Measurements from ENCODE around the gene L2HGDH. TPM values are rescaled to one million over a fixed set of nuclear protein-coding genes. Genes with fewer than 3 reads are reported as not detected.
"Not testable (repeated sequence)": the region's sequence is repeated elsewhere in the genome, so short reads cannot be mapped to it uniquely, and the experiment has no call there.

The L2HGDH gene
- total RNA-seq, 2 donors from 2014 or later, result 1.5 to 3.7 TPM

- H3K36me3 ChIP-seq, result no peaks in the 10 kb centered on the region
- ATAC-seq (ENCODE audit: insufficient number of reproducible peaks, low FRiP score, low read depth), result no peak
- no peak for DNase-seq (ENCODE audit: low spot score)
- H3K4me1 ChIP-seq (ENCODE audit: control insufficient read depth in 1 of 2, low read depth in 2 of 2), result peaks cover 0 to 15% of the 10 kb centered on the region in 2 donors
- no peak overlapping the region for H3K4me3 ChIP-seq
- H3K9me3 ChIP-seq, result no peaks in the 10 kb centered on the region
- H3K27me3 ChIP-seq (replicated peaks; ENCODE audit: insufficient read depth), result no peaks in the 10 kb centered on the region
- TF ChIP-seq, protein P1, sequence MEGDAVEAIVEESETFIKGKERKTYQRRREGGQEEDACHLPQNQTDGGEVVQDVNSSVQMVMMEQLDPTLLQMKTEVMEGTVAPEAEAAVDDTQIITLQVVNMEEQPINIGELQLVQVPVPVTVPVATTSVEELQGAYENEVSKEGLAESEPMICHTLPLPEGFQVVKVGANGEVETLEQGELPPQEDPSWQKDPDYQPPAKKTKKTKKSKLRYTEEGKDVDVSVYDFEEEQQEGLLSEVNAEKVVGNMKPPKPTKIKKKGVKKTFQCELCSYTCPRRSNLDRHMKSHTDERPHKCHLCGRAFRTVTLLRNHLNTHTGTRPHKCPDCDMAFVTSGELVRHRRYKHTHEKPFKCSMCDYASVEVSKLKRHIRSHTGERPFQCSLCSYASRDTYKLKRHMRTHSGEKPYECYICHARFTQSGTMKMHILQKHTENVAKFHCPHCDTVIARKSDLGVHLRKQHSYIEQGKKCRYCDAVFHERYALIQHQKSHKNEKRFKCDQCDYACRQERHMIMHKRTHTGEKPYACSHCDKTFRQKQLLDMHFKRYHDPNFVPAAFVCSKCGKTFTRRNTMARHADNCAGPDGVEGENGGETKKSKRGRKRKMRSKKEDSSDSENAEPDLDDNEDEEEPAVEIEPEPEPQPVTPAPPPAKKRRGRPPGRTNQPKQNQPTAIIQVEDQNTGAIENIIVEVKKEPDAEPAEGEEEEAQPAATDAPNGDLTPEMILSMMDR (IDR thresholded peaks at IDR 0.05), result no peak
- peak overlapping the region in 1 of 2 donors; percentile 60 for H3K27ac ChIP-seq
Measured at GRCh38 chr14:50319721-50320120, 7.7 kb upstream of the L2HGDH start.

DNA sequence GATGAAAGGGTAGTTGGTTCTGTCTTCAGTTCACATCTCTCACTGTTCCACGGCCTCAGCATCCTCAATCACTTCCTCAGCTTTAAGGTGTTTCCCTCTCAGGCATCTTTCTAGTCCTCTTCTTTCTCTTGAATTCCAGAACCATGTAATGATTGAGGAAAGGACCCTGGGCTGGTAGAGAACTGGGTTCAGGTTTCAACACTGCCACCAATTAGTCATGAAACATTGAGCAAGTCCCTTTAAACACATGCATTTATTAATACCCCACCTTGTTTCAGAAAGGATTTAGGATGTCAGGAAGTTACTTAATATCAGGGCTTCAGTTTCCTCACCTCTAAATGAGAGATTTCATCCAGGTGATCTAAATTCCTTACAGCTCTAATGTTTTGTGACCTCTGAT, 7.3 kb upstream of the L2HGDH start:
- Histone ChIP-seq H3K27me3 (replicated peaks; ENCODE audit: insufficient read depth) (no peaks in the 10 kb centered on the region), H3K36me3 (no peaks in the 10 kb centered on the region), H3K4me1 (ENCODE audit: control insufficient read depth in 1 of 2, low read depth in 2 of 2) (peaks cover 0 to 15% of the 10 kb centered on the region in 2 donors), H3K4me3 (no peak overlapping the region), H3K27ac (peak overlapping the region in 1 of 2 donors; percentile 60), H3K9me3 (no peaks in the 10 kb centered on the region)
- TF ChIP-seq, protein P1 (IDR thresholded peaks at IDR 0.05), result no peak
- no peak for DNase-seq (ENCODE audit: low spot score)
- no peak for ATAC-seq (ENCODE audit: insufficient number of reproducible peaks, low FRiP score, low read depth)

- ATAC-seq (ENCODE audit: insufficient number of reproducible peaks, low FRiP score, low read depth) (no peak), DNase-seq (ENCODE audit: low spot score) (no peak)
- H3K4me3 ChIP-seq, result no peak overlapping the region
- TF ChIP-seq, protein P1 (IDR thresholded peaks at IDR 0.05), result peak; percentile 65
- no peak overlapping the region for H3K27ac ChIP-seq
- H3K27me3 ChIP-seq (replicated peaks; ENCODE audit: insufficient read depth), result no peaks in the 10 kb centered on the region
- peaks cover 2 to 19% of the 10 kb centered on the region in 2 donors for H3K4me1 ChIP-seq (ENCODE audit: control insufficient read depth in 1 of 2, low read depth in 2 of 2)
- no peaks in the 10 kb centered on the region for H3K36me3 ChIP-seq
- H3K9me3 ChIP-seq, result no peaks in the 10 kb centered on the region
Measured at GRCh38 chr14:50318031-50318626, 6.1 kb upstream of the L2HGDH start.

DNA sequence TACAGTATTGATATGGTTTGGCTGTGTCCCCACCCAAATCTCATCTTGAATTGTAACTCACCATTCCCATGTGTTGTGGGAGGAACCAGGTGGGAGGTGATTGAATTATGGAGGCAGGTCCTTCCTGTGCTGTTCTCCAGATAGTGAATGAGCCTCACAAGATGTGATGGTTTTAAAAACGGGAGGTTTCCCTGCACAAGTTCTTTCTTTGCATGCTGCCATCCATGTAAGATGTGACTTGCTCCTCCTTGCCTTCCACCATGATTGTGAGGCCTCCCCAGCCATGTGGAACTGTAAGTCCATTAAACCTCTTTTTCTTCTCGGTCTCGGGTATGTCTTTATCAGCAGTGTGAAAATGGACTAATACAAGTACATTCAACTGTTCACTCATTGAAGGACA, 2.1 kb upstream of the L2HGDH start:
- H3K9me3 ChIP-seq; DNase-seq (ENCODE audit: low spot score); H3K4me3 ChIP-seq; H3K36me3 ChIP-seq; ATAC-seq (ENCODE audit: insufficient number of reproducible peaks, low FRiP score, low read depth); H3K27me3 ChIP-seq (replicated peaks; ENCODE audit: insufficient read depth); H3K27ac ChIP-seq: not testable (repeated sequence)
- peaks cover 10 to 21% of the 10 kb centered on the region in 2 donors for H3K4me1 ChIP-seq (ENCODE audit: control insufficient read depth in 1 of 2, low read depth in 2 of 2)

GRCh38 chr14:50312734-50313054, 665 bp upstream of the L2HGDH start:
- Histone ChIP-seq H3K9me3 (no peaks in the 10 kb centered on the region), H3K27me3 (replicated peaks; ENCODE audit: insufficient read depth) (no peaks in the 10 kb centered on the region), H3K27ac (peak overlapping the region; percentile 80 to 90), H3K36me3 (no peaks in the 10 kb centered on the region), H3K4me3 (peak overlapping the region; percentile 83), H3K4me1 (ENCODE audit: control insufficient read depth in 1 of 2, low read depth in 2 of 2) (peaks cover 10 to 18% of the 10 kb centered on the region in 2 donors)
- ATAC-seq (ENCODE audit: insufficient number of reproducible peaks, low FRiP score, low read depth), result peak; percentile 13
- TF ChIP-seq, protein P1 (IDR thresholded peaks at IDR 0.05), result no peak
- no peak for DNase-seq (ENCODE audit: low spot score)
